HUES64 (cell line): Measurements from ENCODE around the gene ARFGAP1.

ENCODE experiments used
- H3K27ac ChIP-seq: 2 replicates; pipeline ENCODE4 v1.7.0; 2013; ENCODE audit warnings: low read depth, low read length, inconsistent platforms
- H3K27me3 ChIP-seq: 2 replicates; pipeline ENCODE4 v1.6.1; 2013; ENCODE audit warnings: mild to moderate bottlenecking, low read length; ENCODE audit not compliant: insufficient read depth
- H3K36me3 ChIP-seq: 2 replicates; pipeline ENCODE4 v1.6.1; 2013; ENCODE audit warnings: mild to moderate bottlenecking, low read length; ENCODE audit not compliant: insufficient read depth
- H3K4me1 ChIP-seq: 2 replicates; pipeline ENCODE4 v1.6.1; 2013; ENCODE audit warnings: mild to moderate bottlenecking, low read length, moderate library complexity; ENCODE audit not compliant: insufficient read depth
- H3K4me3 ChIP-seq: 2 replicates; pipeline ENCODE4 v1.5.1; 2013; ENCODE audit warnings: mild to moderate bottlenecking, low read length, moderate library complexity
- H3K9ac ChIP-seq: 2 replicates; pipeline ENCODE4 v1.6.1; 2013; ENCODE audit warnings: mild to moderate bottlenecking, low read depth, low read length
- H3K9me3 ChIP-seq: 2 replicates; pipeline ENCODE4 v1.6.1; 2013; ENCODE audit warnings: low read depth, low read length; ENCODE audit not compliant: insufficient read depth
- WGBS: fragments of 150-250, 120-280 bp; methylation state at CpG from one replicate; pipeline ENCODE4 v1.1.7; 2013; ENCODE audit warnings: missing lambda C conversion rate; 5-methylcytosine and 5-hydroxymethylcytosine counted together

The ARFGAP1 gene

GRCh38 chr20:63273059-63273579 is 506 bp downstream of the ARFGAP1 start:
- under 1% methylated on average over 36 of the region's 37 CpGs for WGBS
- peak overlapping the region; percentile 73 for H3K9ac ChIP-seq
- H3K36me3 ChIP-seq: peaks cover 26% of the 10 kb centered on the region
- no peaks in the 10 kb centered on the region for H3K9me3 ChIP-seq
- peak overlapping the region; percentile 83 for H3K4me3 ChIP-seq
- H3K27ac ChIP-seq: peak overlapping the region; percentile 10; the same call in 1 of the 2 replicates
- H3K4me1 ChIP-seq: peaks cover 4% of the 10 kb centered on the region; the same call in 1 of the 2 replicates
- no peaks in the 10 kb centered on the region for H3K27me3 ChIP-seq

GRCh38 chr20:63273635-63274380 is 1.2 kb downstream of the ARFGAP1 start:
- H3K27ac ChIP-seq: no peak overlapping the region
- H3K27me3 ChIP-seq: no peaks in the 10 kb centered on the region
- H3K36me3 ChIP-seq: peaks cover 33% of the 10 kb centered on the region
- H3K4me3 ChIP-seq: peak overlapping the region; percentile 83
- peaks cover 4% of the 10 kb centered on the region; the same call in 1 of the 2 replicates for H3K4me1 ChIP-seq
- 42% methylated on average over 18 of the region's 20 CpGs for WGBS
- no peaks in the 10 kb centered on the region for H3K9me3 ChIP-seq
- H3K9ac ChIP-seq: peak overlapping the region; percentile 73

GRCh38 chr20:63274381-63275228 is 2.0 kb downstream of the ARFGAP1 start:
- no peaks in the 10 kb centered on the region for H3K9me3 ChIP-seq
- H3K27ac ChIP-seq: no peak overlapping the region
- H3K27me3 ChIP-seq: no peaks in the 10 kb centered on the region
- peaks cover 4% of the 10 kb centered on the region; the same call in 1 of the 2 replicates for H3K4me1 ChIP-seq
- no peak overlapping the region for H3K4me3 ChIP-seq
- WGBS: 91% methylated on average over 17 of the region's 17 CpGs
- peaks cover 41% of the 10 kb centered on the region for H3K36me3 ChIP-seq
- no peak overlapping the region for H3K9ac ChIP-seq

GRCh38 chr20:63275825-63276224 is 3.2 kb downstream of the ARFGAP1 start:
- H3K36me3 ChIP-seq: peaks cover 53% of the 10 kb centered on the region
- 96% methylated on average over 18 of the region's 18 CpGs for WGBS

GRCh38 chr20:63276956-63277355 is 4.3 kb downstream of the ARFGAP1 start:
- Histone ChIP-seq H3K9me3 (no peaks in the 10 kb centered on the region), H3K27me3 (no peaks in the 10 kb centered on the region), H3K9ac (no peak overlapping the region), H3K36me3 (peaks cover 61% of the 10 kb centered on the region), H3K27ac (no peak overlapping the region), H3K4me3 (no peak overlapping the region), H3K4me1 (peaks cover 4% of the 10 kb centered on the region; the same call in 1 of the 2 replicates)
- 96% methylated on average over 20 of the region's 20 CpGs for WGBS

More at GRCh38 chr20:63275825-63276224, 3.2 kb downstream of the ARFGAP1 start:
- Histone ChIP-seq H3K9me3 (no peaks in the 10 kb centered on the region), H3K4me1 (peaks cover 4% of the 10 kb centered on the region; the same call in 1 of the 2 replicates), H3K27ac (no peak overlapping the region), H3K9ac (no peak overlapping the region), H3K27me3 (no peaks in the 10 kb centered on the region), H3K4me3 (no peak overlapping the region)

- H3K9me3 ChIP-seq: no peaks in the 10 kb centered on the region
- H3K9ac ChIP-seq: no peak overlapping the region
- H3K36me3 ChIP-seq: peaks cover 66% of the 10 kb centered on the region
- H3K4me3 ChIP-seq: no peak overlapping the region
- no peak overlapping the region for H3K27ac ChIP-seq
- H3K27me3 ChIP-seq: no peaks in the 10 kb centered on the region
- 95% methylated on average over 30 of the region's 30 CpGs for WGBS
- H3K4me1 ChIP-seq: peaks cover 4% of the 10 kb centered on the region; the same call in 1 of the 2 replicates
Observed at GRCh38 chr20:63277466-63278272, 5.1 kb downstream of the ARFGAP1 start.

GRCh38 chr20:63278661-63279060 is 6.0 kb downstream of the ARFGAP1 start:
- Histone ChIP-seq H3K27ac (no peak overlapping the region), H3K27me3 (no peaks in the 10 kb centered on the region), H3K4me3 (no peak overlapping the region), H3K36me3 (peaks cover 76% of the 10 kb centered on the region), H3K4me1 (peaks cover 2% of the 10 kb centered on the region; the same call in 1 of the 2 replicates), H3K9me3 (no peaks in the 10 kb centered on the region), H3K9ac (no peak overlapping the region)
- 92% methylated on average over 17 of the region's 17 CpGs for WGBS

GRCh38 chr20:63279931-63280330 is 7.3 kb downstream of the ARFGAP1 start:
- H3K4me1 ChIP-seq: no peaks in the 10 kb centered on the region
- 91% methylated on average over 15 of the region's 15 CpGs for WGBS
- no peaks in the 10 kb centered on the region for H3K27me3 ChIP-seq
- no peak overlapping the region for H3K27ac ChIP-seq
- no peaks in the 10 kb centered on the region for H3K9me3 ChIP-seq
- no peak overlapping the region for H3K4me3 ChIP-seq
- no peak overlapping the region for H3K9ac ChIP-seq
- peaks cover 88% of the 10 kb centered on the region for H3K36me3 ChIP-seq

- Histone ChIP-seq H3K27me3 (no peaks in the 10 kb centered on the region), H3K9ac (no peak overlapping the region), H3K36me3 (peaks cover 92% of the 10 kb centered on the region), H3K4me3 (no peak overlapping the region), H3K27ac (no peak overlapping the region), H3K4me1 (no peaks in the 10 kb centered on the region), H3K9me3 (no peaks in the 10 kb centered on the region)
- WGBS: 89% methylated on average over 6 of the region's 6 CpGs
Observed at GRCh38 chr20:63280371-63280770, 7.8 kb downstream of the ARFGAP1 start.

- Histone ChIP-seq H3K36me3 (peaks cover 94% of the 10 kb centered on the region), H3K4me1 (no peaks in the 10 kb centered on the region), H3K27ac (no peak overlapping the region), H3K9me3 (no peaks in the 10 kb centered on the region), H3K9ac (no peak overlapping the region), H3K4me3 (no peak overlapping the region), H3K27me3 (no peaks in the 10 kb centered on the region)
- WGBS: 86% methylated on average over 19 of the region's 19 CpGs
Observed at GRCh38 chr20:63280929-63281545, 8.4 kb downstream of the ARFGAP1 start.
